ENCODE measurements around the gene THUMPD3.

The THUMPD3 gene

DNA sequence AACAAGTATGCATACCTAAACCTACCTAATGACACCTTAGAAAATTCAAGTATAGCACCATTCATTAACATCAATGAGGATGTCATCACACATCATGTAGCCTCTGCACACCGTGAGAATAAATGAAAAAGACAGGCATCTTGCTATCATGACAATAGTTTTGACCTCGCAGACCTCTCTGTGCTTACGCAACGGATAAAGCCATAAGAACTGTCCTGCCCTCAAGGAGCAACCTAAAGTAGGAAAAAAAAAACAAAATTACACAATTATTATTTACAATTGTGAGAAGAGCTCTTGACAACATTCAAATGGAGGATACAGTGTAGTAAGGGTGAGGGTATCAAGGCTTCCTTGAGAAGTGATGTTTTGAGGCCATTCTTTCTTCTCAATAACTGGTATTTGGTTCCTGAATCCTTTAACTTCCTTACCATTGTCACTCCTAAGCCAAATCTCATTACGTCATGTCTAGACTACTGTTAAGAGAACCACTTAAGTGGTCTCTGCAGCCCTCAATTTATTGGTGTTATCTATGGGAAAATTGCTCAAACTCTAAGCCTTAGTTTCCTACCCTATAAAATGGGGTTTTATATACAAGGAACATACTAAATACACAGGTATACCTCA, 27.5 kb downstream of the THUMPD3 start:
- H3K36me3 ChIP-seq (ENCODE audit: control insufficient read depth, low read length) = peaks cover 98% of the 10 kb centered on the region
- H3F3A ChIP-seq (ENCODE audit: control insufficient read depth, insufficient read depth) = peaks cover 52% of the 10 kb centered on the region
- H3K27me3 ChIP-seq (ENCODE audit: control insufficient read depth, low read length) = no peaks in the 10 kb centered on the region
- no peak overlapping the region for H3K4me2 ChIP-seq (ENCODE audit: low read length)
- peaks cover 22% of the 10 kb centered on the region for H3K4me1 ChIP-seq (ENCODE audit: control insufficient read depth, low read length)
- H4K20me1 ChIP-seq (ENCODE audit: control insufficient read depth, insufficient read depth, low read depth, low read length) = peaks cover 45% of the 10 kb centered on the region
- no peaks in the 10 kb centered on the region for H3K9me3 ChIP-seq (ENCODE audit: control insufficient read depth, insufficient read depth, low read length)
- H3K27ac ChIP-seq (ENCODE audit: low read depth, low read length) = no peak overlapping the region
- peaks cover 67% of the 10 kb centered on the region for H3K79me2 ChIP-seq (ENCODE audit: control insufficient read depth, low read length)
- H3K4me3 ChIP-seq (ENCODE audit: low read length) = no peak overlapping the region
- H3K9me2 ChIP-seq (replicated peaks; ENCODE audit: control insufficient read depth, low read length) = no peaks in the 10 kb centered on the region
- TF ChIP-seq, protein P1, sequence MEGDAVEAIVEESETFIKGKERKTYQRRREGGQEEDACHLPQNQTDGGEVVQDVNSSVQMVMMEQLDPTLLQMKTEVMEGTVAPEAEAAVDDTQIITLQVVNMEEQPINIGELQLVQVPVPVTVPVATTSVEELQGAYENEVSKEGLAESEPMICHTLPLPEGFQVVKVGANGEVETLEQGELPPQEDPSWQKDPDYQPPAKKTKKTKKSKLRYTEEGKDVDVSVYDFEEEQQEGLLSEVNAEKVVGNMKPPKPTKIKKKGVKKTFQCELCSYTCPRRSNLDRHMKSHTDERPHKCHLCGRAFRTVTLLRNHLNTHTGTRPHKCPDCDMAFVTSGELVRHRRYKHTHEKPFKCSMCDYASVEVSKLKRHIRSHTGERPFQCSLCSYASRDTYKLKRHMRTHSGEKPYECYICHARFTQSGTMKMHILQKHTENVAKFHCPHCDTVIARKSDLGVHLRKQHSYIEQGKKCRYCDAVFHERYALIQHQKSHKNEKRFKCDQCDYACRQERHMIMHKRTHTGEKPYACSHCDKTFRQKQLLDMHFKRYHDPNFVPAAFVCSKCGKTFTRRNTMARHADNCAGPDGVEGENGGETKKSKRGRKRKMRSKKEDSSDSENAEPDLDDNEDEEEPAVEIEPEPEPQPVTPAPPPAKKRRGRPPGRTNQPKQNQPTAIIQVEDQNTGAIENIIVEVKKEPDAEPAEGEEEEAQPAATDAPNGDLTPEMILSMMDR (IDR thresholded peaks at IDR 0.05; ENCODE audit: low read depth, low read length, poor library complexity, severe bottlenecking) = no peak
- no peak for TF ChIP-seq EZH2phosphoT487 (IDR thresholded peaks at IDR 0.05; ENCODE audit: borderline replicate concordance, low read length)

DNA sequence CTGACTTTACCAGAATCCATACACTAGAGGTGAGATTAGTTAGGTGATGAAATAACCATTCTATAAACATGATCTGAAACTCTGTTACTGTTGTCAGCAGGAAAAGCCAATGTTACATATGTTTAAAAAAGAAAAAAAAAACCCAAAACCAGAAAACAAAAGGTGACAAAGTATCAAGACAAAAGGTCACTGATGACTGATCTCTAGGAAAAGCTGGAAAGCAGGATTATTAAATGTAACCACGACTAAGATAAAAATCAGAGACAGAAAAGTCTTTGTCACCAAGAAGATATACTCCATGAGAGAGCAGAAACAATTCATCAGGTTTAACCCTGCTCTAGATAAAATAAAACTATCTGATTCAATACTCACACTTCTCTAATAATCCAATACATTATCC, 29.2 kb downstream of the THUMPD3 start:
- Histone ChIP-seq H3K9me3 (ENCODE audit: control insufficient read depth, insufficient read depth, low read length) (no peaks in the 10 kb centered on the region), H4K20me1 (ENCODE audit: control insufficient read depth, insufficient read depth, low read depth, low read length) (peaks cover 53% of the 10 kb centered on the region), H3K4me1 (ENCODE audit: control insufficient read depth, low read length) (peaks cover 29% of the 10 kb centered on the region), H3F3A (ENCODE audit: control insufficient read depth, insufficient read depth) (peaks cover 37% of the 10 kb centered on the region), H3K36me3 (ENCODE audit: control insufficient read depth, low read length) (peaks cover 93% of the 10 kb centered on the region), H3K4me2 (ENCODE audit: low read length) (no peak overlapping the region), H3K27ac (ENCODE audit: low read depth, low read length) (no peak overlapping the region), H3K79me2 (ENCODE audit: control insufficient read depth, low read length) (peaks cover 78% of the 10 kb centered on the region), H3K4me3 (ENCODE audit: low read length) (no peak overlapping the region), H3K27me3 (ENCODE audit: control insufficient read depth, low read length) (no peaks in the 10 kb centered on the region), H3K9me2 (replicated peaks; ENCODE audit: control insufficient read depth, low read length) (no peaks in the 10 kb centered on the region)
- no peak for TF ChIP-seq EZH2phosphoT487 (IDR thresholded peaks at IDR 0.05; ENCODE audit: borderline replicate concordance, low read length)
- TF ChIP-seq, protein P1 (IDR thresholded peaks at IDR 0.05; ENCODE audit: low read depth, low read length, poor library complexity, severe bottlenecking) = no peak

DNA sequence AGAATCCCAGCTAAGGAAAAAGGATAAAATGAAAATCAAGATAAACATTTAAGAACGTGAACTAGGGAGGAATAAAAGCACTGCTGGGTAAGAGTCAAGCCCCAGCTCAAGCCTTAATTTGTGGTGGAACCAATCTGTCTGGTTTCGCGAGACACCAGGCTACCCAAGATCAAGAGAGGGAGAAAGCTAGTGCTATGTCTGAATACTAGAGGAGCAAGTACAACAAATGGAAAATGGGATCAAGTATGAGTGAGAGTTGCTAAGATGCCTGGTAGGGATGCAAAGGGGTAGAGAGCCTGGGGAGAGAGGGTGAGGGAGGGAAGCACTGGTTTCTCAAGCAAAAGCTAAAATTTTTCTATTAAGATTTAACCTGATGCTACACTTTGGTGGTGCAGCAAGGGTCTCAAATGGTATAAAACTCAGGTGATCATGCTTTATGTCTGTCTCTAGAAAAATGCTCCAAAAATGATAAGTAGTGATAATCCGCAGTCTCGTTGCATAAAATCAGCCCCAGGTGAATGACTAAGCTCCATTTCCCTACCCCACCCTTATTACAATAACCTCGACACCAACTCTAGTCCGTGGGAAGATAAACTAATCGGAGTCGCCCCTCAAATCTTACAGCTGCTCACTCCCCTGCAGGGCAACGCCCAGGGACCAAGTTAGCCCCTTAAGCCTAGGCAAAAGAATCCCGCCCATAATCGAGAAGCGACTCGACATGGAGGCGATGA, 32.9 kb downstream of the THUMPD3 start:
- peaks cover 8% of the 10 kb centered on the region; the same call in 1 of the 2 replicates for H3F3A ChIP-seq (ENCODE audit: control insufficient read depth, insufficient read depth)
- no peak for TF ChIP-seq EZH2phosphoT487 (IDR thresholded peaks at IDR 0.05; ENCODE audit: borderline replicate concordance, low read length)
- TF ChIP-seq, protein P1 (IDR thresholded peaks at IDR 0.05; ENCODE audit: low read depth, low read length, poor library complexity, severe bottlenecking) = no peak
- H3K9me2 ChIP-seq (replicated peaks; ENCODE audit: control insufficient read depth, low read length) = no peaks in the 10 kb centered on the region
- peak overlapping the region; percentile 85 for H3K27ac ChIP-seq (ENCODE audit: low read depth, low read length)
- H3K36me3 ChIP-seq (ENCODE audit: control insufficient read depth, low read length) = peaks cover 81% of the 10 kb centered on the region
- peaks cover 56% of the 10 kb centered on the region for H4K20me1 ChIP-seq (ENCODE audit: control insufficient read depth, insufficient read depth, low read depth, low read length)
- H3K4me1 ChIP-seq (ENCODE audit: control insufficient read depth, low read length) = peaks cover 43% of the 10 kb centered on the region
- peak overlapping the region; percentile 88 for H3K4me3 ChIP-seq (ENCODE audit: low read length)
- H3K27me3 ChIP-seq (ENCODE audit: control insufficient read depth, low read length) = no peaks in the 10 kb centered on the region
- H3K79me2 ChIP-seq (ENCODE audit: control insufficient read depth, low read length) = peaks cover 89% of the 10 kb centered on the region
- H3K4me2 ChIP-seq (ENCODE audit: low read length) = peak overlapping the region; percentile 81
- H3K9me3 ChIP-seq (ENCODE audit: control insufficient read depth, insufficient read depth, low read length) = no peaks in the 10 kb centered on the region

Data from DOHH2 (cell line).